Vagina (tissue), 2 donors: ENCODE measurements around the gene DACH2.

Experiments used
- CTCF ChIP-seq, 3 experiments: fragments of 450-650 bp in 2 of 3; fragments of 200-600 bp in 1 of 3; sonication (generic) in 1 of 3; IDR thresholded peaks; one replicate each; pipeline ENCODE4 v1.5.1; 2017 to 2019; ENCODE audit warnings: antibody characterized with exemption in 3 of 3, mild to moderate bottlenecking in 2 of 3, moderate library complexity in 2 of 3
- POLR2AphosphoS5 ChIP-seq, 2 donors: sonication (generic); formaldehyde crosslinking; IDR thresholded peaks; one replicate each; pipeline ENCODE4 v1.9.0; 2017; ENCODE audit warnings: antibody characterized with exemption in 2 of 2, mild to moderate bottlenecking in 2 of 2, low read depth in 1 of 2; ENCODE audit not compliant: insufficient read depth in 1 of 2

- no peak for TF ChIP-seq CTCF (IDR thresholded peaks at IDR 0.05)
- TF ChIP-seq POLR2AphosphoS5 (IDR thresholded peaks at IDR 0.05; ENCODE audit: insufficient read depth in 1 of 2, low read depth in 1 of 2): no peak
Observed at GRCh38 chrX:86711531-86712180, 563.4 kb downstream of the DACH2 start.
